Lower leg skin (tissue), 3 donors: ENCODE measurements around the gene SHISA8.

Experiments used
- POLR2A ChIP-seq, 2 donors: fragments of 450-650 bp; IDR thresholded peaks; one replicate each; pipeline ENCODE4 v1.6.1; 2016 to 2017; ENCODE audit warnings: antibody characterized with exemption in 2 of 2, mild to moderate bottlenecking in 1 of 2, moderate library complexity in 1 of 2
- TF ChIP-seq, protein P1 (sequence below), 3 donors: fragments of 450-650 bp; IDR thresholded peaks; one replicate each; pipeline ENCODE4 v1.5.1; 2016; ENCODE audit warnings: antibody characterized with exemption in 3 of 3, mild to moderate bottlenecking in 3 of 3, moderate library complexity in 2 of 3

DNA sequence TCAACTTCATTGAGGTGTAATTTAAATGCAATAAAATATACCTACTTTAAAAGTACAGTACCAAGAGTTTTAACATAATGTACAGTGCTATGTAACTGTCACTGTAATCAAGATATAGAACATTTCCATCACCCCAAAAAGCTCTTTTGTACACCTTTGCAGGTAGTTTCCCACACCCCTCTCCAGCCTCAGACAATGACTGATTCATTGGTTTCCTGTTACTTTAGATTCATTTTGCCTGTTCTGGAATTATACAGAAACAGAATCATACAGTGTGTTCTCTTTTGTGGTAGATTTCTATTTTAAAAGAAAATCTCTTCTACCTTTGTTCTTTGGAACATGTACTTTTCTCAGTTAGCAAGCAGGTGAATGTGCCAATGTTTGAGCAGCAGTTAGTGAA is 38.2 kb downstream of the SHISA8 start:
- no peak for TF ChIP-seq POLR2A (IDR thresholded peaks at IDR 0.05)
- TF ChIP-seq, protein P1, sequence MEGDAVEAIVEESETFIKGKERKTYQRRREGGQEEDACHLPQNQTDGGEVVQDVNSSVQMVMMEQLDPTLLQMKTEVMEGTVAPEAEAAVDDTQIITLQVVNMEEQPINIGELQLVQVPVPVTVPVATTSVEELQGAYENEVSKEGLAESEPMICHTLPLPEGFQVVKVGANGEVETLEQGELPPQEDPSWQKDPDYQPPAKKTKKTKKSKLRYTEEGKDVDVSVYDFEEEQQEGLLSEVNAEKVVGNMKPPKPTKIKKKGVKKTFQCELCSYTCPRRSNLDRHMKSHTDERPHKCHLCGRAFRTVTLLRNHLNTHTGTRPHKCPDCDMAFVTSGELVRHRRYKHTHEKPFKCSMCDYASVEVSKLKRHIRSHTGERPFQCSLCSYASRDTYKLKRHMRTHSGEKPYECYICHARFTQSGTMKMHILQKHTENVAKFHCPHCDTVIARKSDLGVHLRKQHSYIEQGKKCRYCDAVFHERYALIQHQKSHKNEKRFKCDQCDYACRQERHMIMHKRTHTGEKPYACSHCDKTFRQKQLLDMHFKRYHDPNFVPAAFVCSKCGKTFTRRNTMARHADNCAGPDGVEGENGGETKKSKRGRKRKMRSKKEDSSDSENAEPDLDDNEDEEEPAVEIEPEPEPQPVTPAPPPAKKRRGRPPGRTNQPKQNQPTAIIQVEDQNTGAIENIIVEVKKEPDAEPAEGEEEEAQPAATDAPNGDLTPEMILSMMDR (IDR thresholded peaks at IDR 0.05), result no peak
